ENCODE results near the gene WNT9A. TPM values are rescaled to one million over a fixed set of nuclear protein-coding genes. Genes with fewer than 3 reads are reported as not detected.

The WNT9A gene
- total RNA-seq, 4 donors from 2014 or later, result 0.72 to 2.5 (median 1.2) TPM

DNA sequence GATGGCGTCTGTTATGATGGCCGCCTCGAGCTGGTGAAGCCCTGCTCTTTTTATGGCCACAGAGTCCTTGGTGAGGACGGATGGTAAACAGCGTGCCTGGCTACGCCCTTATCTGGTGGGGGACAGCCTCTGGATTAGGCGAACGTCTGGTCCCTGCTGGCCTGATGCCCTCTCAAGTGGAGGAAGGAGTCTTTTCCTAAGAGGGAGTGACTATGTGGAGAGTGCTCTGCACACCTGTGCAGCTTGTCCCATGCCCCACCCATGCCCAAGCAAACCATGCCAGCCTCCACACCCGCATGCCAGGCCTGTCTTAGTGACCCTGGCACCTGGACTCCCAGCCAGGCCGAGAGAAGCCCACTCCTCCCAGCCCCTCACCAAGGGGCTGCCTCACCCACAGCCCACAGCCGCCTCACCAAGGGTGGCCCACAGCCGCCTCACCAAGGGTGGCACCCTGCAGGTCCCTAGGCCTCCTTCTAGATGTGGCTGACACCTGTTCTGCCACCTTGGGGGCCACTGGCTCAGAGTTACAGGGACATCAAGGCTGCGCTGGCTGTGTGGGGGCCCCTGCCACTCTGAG, 40.2 kb downstream of the WNT9A start:
- WGBS, 2 donors, result 86 to 88% methylated on average over 11 to 13 of the region's 13 CpGs
- no peak overlapping the region for H3K4me3 ChIP-seq (ENCODE audit: low read depth, poor library complexity, severe bottlenecking)
- DNase-seq (ENCODE audit: low spot score in 2 of 2), result no peak
- no peak for TF ChIP-seq CTCF (IDR thresholded peaks at IDR 0.05)
- no peak for TF ChIP-seq POLR2A (IDR thresholded peaks at IDR 0.05)
- intact Hi-C loops (cut with DNase I; ENCODE audit: low total_unique reads), result no loop called here

DNA sequence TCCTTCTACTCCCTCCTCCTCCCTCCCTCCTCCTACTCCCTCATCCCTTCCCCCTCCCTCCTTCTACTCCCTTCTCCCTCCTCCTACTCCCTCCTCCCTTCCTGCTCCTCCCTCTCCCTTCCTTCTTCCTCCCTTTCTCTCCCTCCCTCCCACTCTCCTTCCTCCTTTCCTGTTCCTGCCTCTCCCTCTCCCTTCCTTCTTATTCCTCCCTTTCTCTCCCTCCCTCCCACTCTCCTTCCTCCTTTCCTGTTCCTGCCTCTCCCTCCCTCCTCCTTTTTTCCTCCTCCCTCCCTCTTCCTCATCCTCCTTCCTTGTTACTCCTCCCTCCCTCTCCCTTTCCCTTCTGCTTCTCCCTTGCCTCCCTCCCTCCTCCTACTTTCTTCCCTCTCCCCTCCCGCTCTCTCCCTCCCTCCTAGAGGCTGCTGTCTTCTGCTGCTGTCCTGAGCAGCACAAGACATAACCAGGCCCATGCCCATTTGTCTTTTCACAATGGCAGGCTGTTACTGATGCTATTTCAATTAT, 41.1 kb downstream of the WNT9A start:
- no peak for TF ChIP-seq POLR2A (IDR thresholded peaks at IDR 0.05)
- no peak for TF ChIP-seq CTCF (IDR thresholded peaks at IDR 0.05)
- H3K4me3 ChIP-seq (ENCODE audit: low read depth, poor library complexity, severe bottlenecking), result no peak overlapping the region
- no peak for DNase-seq (ENCODE audit: low spot score in 2 of 2)
- 96% methylated on average over 1 of the region's 1 CpG for WGBS, 2 donors
- intact Hi-C loops (cut with DNase I; ENCODE audit: low total_unique reads), result no loop called here

GRCh38 chr1:227905573-227906487, 41.9 kb downstream of the WNT9A start:
- TF ChIP-seq POLR2A (IDR thresholded peaks at IDR 0.05) (no peak), CTCF (IDR thresholded peaks at IDR 0.05) (no peak)
- no peak for DNase-seq (ENCODE audit: low spot score in 2 of 2)
- intact Hi-C loops (cut with DNase I; ENCODE audit: low total_unique reads), result no loop called here
- WGBS, 2 donors, result 81 to 83% methylated on average over 9 to 15 of the region's 15 CpGs
- H3K4me3 ChIP-seq (ENCODE audit: low read depth, poor library complexity, severe bottlenecking), result no peak overlapping the region

GRCh38 chr1:227904541-227905335, 43.0 kb downstream of the WNT9A start:
- no peak for DNase-seq (ENCODE audit: low spot score in 2 of 2)
- TF ChIP-seq CTCF (IDR thresholded peaks at IDR 0.05) (no peak), POLR2A (IDR thresholded peaks at IDR 0.05) (no peak)
- WGBS, 2 donors, result 85 to 87% methylated on average over 10 to 12 of the region's 14 CpGs
- intact Hi-C loops (cut with DNase I; ENCODE audit: low total_unique reads), result no loop called here
- H3K4me3 ChIP-seq (ENCODE audit: low read depth, poor library complexity, severe bottlenecking), result no peak overlapping the region

DNA sequence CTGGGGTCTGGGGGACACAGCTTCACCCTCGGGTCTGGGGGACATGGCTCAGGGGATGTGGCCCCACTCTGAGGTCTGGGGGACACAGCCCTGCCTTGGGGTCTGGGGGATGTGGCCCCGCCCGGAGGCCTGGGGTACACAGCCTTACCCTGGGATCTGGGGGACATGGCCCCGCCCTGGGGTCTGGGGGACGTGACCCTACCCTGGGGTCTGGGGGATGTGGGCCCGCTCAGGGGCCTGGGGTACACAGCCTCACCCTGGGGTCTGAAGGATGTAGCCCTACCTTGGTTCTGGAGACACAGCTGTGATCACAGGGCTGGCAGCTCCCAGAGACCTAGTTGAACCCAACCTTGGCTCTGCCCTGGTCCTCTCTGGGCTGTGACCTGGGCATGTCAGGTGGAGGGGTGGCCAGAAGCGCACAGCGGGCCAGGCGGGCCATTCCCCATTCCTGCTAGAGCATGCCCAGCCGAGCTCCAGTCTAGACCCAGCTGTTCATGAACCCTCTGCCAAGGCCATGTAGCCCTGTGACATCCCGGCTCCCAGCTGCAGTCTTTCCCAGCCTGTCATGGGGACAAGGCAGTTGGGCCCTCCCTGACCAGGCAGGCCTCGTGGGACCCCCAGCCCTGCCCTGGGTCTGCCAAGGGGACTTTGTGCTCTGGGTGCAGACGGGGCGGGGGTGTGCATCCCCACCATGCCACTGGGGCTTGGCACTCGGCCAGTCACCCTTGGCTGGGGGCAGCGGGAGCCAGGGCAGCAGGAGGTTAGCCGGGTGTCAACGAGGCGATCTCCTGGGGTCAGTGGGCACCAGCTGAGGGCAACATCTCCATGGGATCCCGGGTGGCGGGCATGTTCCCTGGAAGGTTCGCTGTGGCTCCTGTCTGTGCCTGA, 43.9 kb downstream of the WNT9A start:
- TF ChIP-seq CTCF (IDR thresholded peaks at IDR 0.05), result no peak
- no peak for TF ChIP-seq POLR2A (IDR thresholded peaks at IDR 0.05)
- 78 to 81% methylated on average over 9 to 18 of the region's 22 CpGs for WGBS, 2 donors
- DNase-seq (ENCODE audit: low spot score in 2 of 2), result no peak
- no peak overlapping the region for H3K4me3 ChIP-seq (ENCODE audit: low read depth, poor library complexity, severe bottlenecking)
- intact Hi-C loops (cut with DNase I; ENCODE audit: low total_unique reads), result no loop called here

Measured in lower leg skin (tissue), 4 donors.